Osteoblast (primary cell): ENCODE results near the gene HDAC4. TPM values are rescaled to one million over a fixed set of nuclear protein-coding genes. Genes with fewer than 3 reads are reported as not detected.

ENCODE experiments used
- DNase-seq: peaks from one replicate; pipeline ENCODE4 v3.0.0; 2011; ENCODE audit warnings: low spot score, mixed read lengths; ENCODE audit not compliant: insufficient read length; ENCODE audit errors: missing footprints
- H2AFZ ChIP-seq: 2 replicates; pipeline ENCODE4 v1.6.0; 2011; ENCODE audit warnings: mild to moderate bottlenecking, low read length
- H3K27ac ChIP-seq: 2 replicates; pipeline ENCODE4 v1.5.1; 2011; ENCODE audit warnings: mild to moderate bottlenecking, low read depth, low read length, moderate library complexity
- H3K27me3 ChIP-seq: 2 replicates; pipeline ENCODE4 v1.6.0; 2012; ENCODE audit warnings: mild to moderate bottlenecking, control low read depth, inconsistent platforms, low read length, moderate library complexity; ENCODE audit not compliant: insufficient read depth
- H3K36me3 ChIP-seq: 2 replicates; pipeline ENCODE4 v1.5.1; 2011; ENCODE audit warnings: mild to moderate bottlenecking, low read length, control low read depth, moderate library complexity; ENCODE audit not compliant: insufficient read depth
- H3K4me1 ChIP-seq: 2 replicates; pipeline ENCODE4 v1.5.1; 2011; ENCODE audit warnings: mild to moderate bottlenecking, low read length, control low read depth, moderate library complexity; ENCODE audit not compliant: insufficient read depth
- H3K4me2 ChIP-seq: 2 replicates; pipeline ENCODE4 v1.6.0; 2011; ENCODE audit warnings: mild to moderate bottlenecking, low read length; ENCODE audit not compliant: insufficient read depth
- H3K4me3 ChIP-seq: fragments of 200-600 bp; sonication (generic); 3 replicates; pipeline ENCODE4 v1.5.1; 2012; ENCODE audit warnings: mild to moderate bottlenecking, low read length, inconsistent platforms; ENCODE audit not compliant: insufficient read depth
- H3K79me2 ChIP-seq: 2 replicates; pipeline ENCODE4 v1.6.0; 2012; ENCODE audit warnings: mild to moderate bottlenecking, low read length, control low read depth, inconsistent platforms; ENCODE audit not compliant: insufficient read depth
- H3K9me3 ChIP-seq: 2 replicates; pipeline ENCODE4 v1.5.1; 2011; ENCODE audit warnings: low read depth, low read length, control low read depth
- H4K20me1 ChIP-seq: 2 replicates; pipeline ENCODE4 v1.6.0; 2012; ENCODE audit warnings: mild to moderate bottlenecking, low read length, control low read depth; ENCODE audit not compliant: insufficient read depth
- total RNA-seq: library from RNA; depleted of rRNA; stranded (reverse); fragments of >200 nt; gene quantifications from 2 replicates; pipeline ENCODE4 v1.2.3, GENCODE V29; 2012
- TF ChIP-seq, protein P1 (sequence below): IDR thresholded peaks from 2 replicates; pipeline ENCODE4 v1.5.1; 2011; ENCODE audit warnings: mild to moderate bottlenecking, low read depth, low read length, moderate library complexity; ENCODE audit errors: extremely low read depth

HDAC4 gene
- total RNA-seq, 1 donor: 30.8 TPM

DNA sequence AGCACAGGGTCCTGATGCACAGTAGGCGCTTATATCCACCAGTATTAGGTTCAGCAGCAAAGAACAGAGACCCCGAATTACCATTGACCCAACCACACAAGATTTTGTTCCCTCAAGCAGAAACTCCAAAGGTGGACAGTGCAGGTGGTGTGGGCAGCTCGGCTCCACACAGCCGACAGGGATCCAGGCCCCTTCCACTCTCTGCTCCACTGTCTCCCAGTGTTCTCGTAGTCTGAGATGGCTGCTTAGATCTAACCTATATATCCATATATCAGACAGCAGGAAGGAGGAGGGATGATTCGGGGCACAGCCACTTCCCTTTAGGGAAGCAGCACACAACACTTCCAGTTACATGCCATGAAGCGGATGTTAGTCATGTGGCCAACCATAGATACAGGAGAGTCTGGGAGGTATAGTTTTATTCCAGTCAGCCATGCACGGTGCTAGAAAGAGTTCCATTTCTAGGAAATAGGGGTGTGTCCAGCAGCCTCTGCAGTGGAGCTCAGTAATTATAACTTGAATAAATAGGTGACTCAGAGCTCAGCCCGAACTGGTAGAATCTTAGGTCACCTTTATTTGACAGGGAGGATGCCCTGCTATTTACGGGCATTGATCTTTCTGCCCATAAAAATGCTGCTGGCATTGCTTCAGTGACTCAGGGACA lies 394.1 kb downstream of the HDAC4 start:
- Histone ChIP-seq H3K9me3 (no peaks in the 10 kb centered on the region), H2AFZ (no peak overlapping the region)
- peak; percentile 92 for DNase-seq

DNA sequence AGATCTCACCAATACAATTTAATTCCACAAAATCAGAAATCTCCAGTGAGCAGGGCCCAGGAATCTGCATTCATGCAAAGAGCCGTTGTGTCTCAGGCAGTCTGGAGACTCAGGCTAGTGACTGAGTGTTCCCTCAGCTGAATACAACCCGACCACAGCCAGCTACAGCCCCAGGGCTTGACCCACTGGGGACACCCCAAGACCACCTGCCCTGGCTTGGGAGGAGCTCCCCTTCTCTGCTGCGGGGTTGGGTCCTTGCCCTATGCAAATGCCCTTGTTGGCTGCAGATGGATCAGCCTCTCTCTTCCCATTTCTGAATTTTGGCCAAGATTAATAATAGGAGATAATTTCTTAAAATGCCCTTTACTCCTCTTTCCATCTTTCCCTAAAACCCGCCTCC lies 395.2 kb downstream of the HDAC4 start:
- Histone ChIP-seq H3K36me3 (no peaks in the 10 kb centered on the region), H3K27me3 (peaks cover 26% of the 10 kb centered on the region), H3K4me2 (no peak overlapping the region), H3K27ac (no peak overlapping the region), H3K4me3 (no peak overlapping the region), H2AFZ (no peak overlapping the region), H4K20me1 (no peaks in the 10 kb centered on the region), H3K9me3 (no peaks in the 10 kb centered on the region), H3K4me1 (peaks cover 14% of the 10 kb centered on the region), H3K79me2 (no peaks in the 10 kb centered on the region)
- TF ChIP-seq, protein P1, sequence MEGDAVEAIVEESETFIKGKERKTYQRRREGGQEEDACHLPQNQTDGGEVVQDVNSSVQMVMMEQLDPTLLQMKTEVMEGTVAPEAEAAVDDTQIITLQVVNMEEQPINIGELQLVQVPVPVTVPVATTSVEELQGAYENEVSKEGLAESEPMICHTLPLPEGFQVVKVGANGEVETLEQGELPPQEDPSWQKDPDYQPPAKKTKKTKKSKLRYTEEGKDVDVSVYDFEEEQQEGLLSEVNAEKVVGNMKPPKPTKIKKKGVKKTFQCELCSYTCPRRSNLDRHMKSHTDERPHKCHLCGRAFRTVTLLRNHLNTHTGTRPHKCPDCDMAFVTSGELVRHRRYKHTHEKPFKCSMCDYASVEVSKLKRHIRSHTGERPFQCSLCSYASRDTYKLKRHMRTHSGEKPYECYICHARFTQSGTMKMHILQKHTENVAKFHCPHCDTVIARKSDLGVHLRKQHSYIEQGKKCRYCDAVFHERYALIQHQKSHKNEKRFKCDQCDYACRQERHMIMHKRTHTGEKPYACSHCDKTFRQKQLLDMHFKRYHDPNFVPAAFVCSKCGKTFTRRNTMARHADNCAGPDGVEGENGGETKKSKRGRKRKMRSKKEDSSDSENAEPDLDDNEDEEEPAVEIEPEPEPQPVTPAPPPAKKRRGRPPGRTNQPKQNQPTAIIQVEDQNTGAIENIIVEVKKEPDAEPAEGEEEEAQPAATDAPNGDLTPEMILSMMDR: no peak
- no peak for DNase-seq

More for the DNA sequence above, 394.1 kb downstream of the HDAC4 start:
- no peak overlapping the region for H3K27ac ChIP-seq
- H3K4me1 ChIP-seq: peaks cover 14% of the 10 kb centered on the region
- H3K4me2 ChIP-seq: no peak overlapping the region
- no peak overlapping the region for H3K4me3 ChIP-seq
- H4K20me1 ChIP-seq: no peaks in the 10 kb centered on the region
- no peaks in the 10 kb centered on the region for H3K36me3 ChIP-seq
- no peaks in the 10 kb centered on the region for H3K79me2 ChIP-seq
- peaks cover 26% of the 10 kb centered on the region for H3K27me3 ChIP-seq
- TF ChIP-seq, protein P1: no peak

DNA sequence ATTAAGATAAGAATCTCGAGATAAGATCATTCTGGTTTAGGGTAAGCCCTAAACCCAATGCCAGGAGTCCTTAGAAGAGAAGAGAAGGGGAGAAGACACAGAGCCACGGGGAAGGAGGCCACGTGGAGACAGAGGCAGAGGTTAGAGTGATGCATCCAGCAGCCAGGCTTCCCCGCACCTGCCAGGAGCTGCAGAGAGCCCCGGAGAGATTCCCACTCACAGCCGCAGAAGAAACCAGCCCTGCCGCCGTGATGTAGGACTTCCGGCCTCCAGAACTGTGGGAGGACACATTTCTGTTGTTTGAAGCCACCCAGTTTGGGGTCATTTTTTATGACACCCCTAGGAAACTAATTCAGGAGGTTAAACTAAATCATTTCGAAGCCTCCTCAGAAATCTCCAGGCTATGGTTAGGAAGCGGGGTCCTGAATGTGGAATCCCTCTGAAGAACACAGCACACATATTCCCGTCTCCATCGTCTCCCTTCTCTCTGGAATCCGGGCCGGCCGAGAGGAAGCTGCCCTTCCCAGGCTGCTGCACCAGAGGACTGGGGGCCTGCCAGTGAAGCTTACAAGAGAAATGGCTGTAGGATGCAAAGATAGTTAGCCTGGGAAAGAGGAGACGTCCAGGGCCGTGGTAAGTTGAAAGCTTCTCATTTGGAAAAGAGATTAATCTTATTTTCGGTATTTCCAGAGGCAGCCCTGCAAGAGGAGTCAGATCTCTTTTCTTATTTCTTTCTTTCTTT lies 396.4 kb downstream of the HDAC4 start:
- Histone ChIP-seq H3K4me3 (no peak overlapping the region), H3K9me3 (no peaks in the 10 kb centered on the region), H3K4me1 (peaks cover 14% of the 10 kb centered on the region), H3K4me2 (no peak overlapping the region), H3K27me3 (peaks cover 26% of the 10 kb centered on the region), H2AFZ (no peak overlapping the region), H3K27ac (no peak overlapping the region), H3K36me3 (no peaks in the 10 kb centered on the region), H4K20me1 (no peaks in the 10 kb centered on the region), H3K79me2 (no peaks in the 10 kb centered on the region)
- DNase-seq: no peak
- TF ChIP-seq, protein P1: no peak

DNA sequence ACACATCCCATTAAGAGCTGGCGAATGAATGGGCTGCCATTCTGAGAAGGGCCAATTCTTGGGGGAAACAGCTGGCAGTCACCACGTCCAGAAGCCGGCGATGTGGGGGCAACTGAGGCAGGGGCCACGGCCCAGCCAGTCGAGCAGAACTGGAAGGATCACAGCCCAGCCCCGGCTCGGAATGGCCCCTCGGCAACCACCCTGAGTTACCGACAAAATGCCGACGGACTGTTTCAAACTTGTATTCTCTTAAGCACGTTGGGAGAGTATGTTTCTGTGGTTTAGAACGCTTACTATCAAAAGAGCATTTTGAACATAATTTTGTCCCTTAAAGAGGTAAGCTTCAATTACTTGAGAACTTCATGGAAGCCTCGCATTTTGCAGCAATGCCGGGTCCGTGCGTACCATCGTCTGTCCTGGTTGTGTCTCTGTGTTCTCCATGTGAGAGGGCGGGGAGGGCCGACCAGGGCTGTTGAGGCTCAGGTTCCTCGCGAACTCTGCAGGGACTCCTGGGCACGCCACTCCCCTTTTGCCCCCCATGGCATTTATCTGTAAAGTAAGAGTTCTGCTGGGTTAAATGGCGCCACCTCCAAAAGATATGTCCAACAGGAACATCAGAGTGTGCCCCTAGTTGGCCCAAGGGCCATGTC lies 397.1 kb downstream of the HDAC4 start:
- Histone ChIP-seq H3K79me2 (no peaks in the 10 kb centered on the region), H3K9me3 (no peaks in the 10 kb centered on the region), H3K27ac (no peak overlapping the region), H3K4me3 (peak overlapping the region; percentile 71), H3K4me2 (peak overlapping the region; percentile 83), H4K20me1 (no peaks in the 10 kb centered on the region), H3K4me1 (peaks cover 14% of the 10 kb centered on the region), H3K27me3 (peaks cover 23% of the 10 kb centered on the region), H2AFZ (peak overlapping the region; percentile 96), H3K36me3 (no peaks in the 10 kb centered on the region)
- no peak for DNase-seq
- TF ChIP-seq, protein P1: no peak
